HCT116 (cell line): ENCODE data around the gene OR51V1. TPM values are rescaled to one million over a fixed set of nuclear protein-coding genes. Genes with fewer than 3 reads are reported as not detected.

Experiments
- ATAC-seq: fragments of 200-7000 bp; cut with Tn5 transposase; 2 replicates; pipeline ENCODE4 v1.9.1; 2020; ENCODE audit warnings: mild to moderate bottlenecking, moderate library complexity
- BruUV-seq: library from RNA; stranded (reverse); fragments of 400-500 nt; replicated peaks from 2 replicates; lab custom pipeline; 2021; lab: Mats Ljungman, UMichigan
- CTCF ChIA-PET: fragments of 300-600 bp; sonication (Branson Sonifier 250); formaldehyde crosslinking; loops from one replicate; lab custom pipeline; 2021; ENCODE audit warnings: antibody characterized with exemption; lab: Charles Lee
- POLR2A ChIA-PET: fragments of 300-600, 350-600 bp; sonication (Branson Sonifier 250); formaldehyde crosslinking; loops from one replicate; lab custom pipeline; 2021; ENCODE audit warnings: antibody characterized with exemption; lab: Charles Lee
- RAD21 ChIA-PET, 2 experiments: fragments of 300-600 bp; sonication (Branson Sonifier 250); formaldehyde crosslinking; loops; one replicate each; lab custom pipeline; 2023; ENCODE audit warnings: low total read pairs in 2 of 2; ENCODE audit not compliant: uncharacterized antibody in 2 of 2, unreplicated experiment in 2 of 2, low non-redundant PET in 1 of 2; lab: Charles Lee
- DNase-seq: peaks from one replicate; pipeline ENCODE4 v3.0.0-alpha.2; 2010; ENCODE audit warnings: low read depth, low spot score
- H2AFZ ChIP-seq: fragments of 200-600 bp; shearing (Covaris generic), sonication (generic); 2 replicates; pipeline ENCODE4 v1.6.1; 2017; ENCODE audit warnings: low read depth, mixed run types, mixed read lengths, antibody characterized with exemption, low read length; ENCODE audit not compliant: poor library complexity, severe bottlenecking
- H3K27ac ChIP-seq: 2 replicates; pipeline ENCODE4 v1.5.1; 2012; ENCODE audit warnings: low read depth, low read length
- H3K27me3 ChIP-seq: fragments of 200-600 bp; sonication (generic); 2 replicates; pipeline ENCODE4 v1.6.1; 2016; ENCODE audit warnings: mixed run types, low read length, mixed read lengths; ENCODE audit not compliant: insufficient read depth
- H3K36me3 ChIP-seq, 2 experiments: fragments of 200-500 bp in 1 of 2; fragments of 200-600 bp in 1 of 2; sonication (Bioruptor generic) in 1 of 2; sonication (generic) in 1 of 2; 2 replicates each; pipeline versions ENCODE4 v1.5.1 to v1.6.1; 2014 to 2016; ENCODE audit warnings: low read length in 2 of 2, inconsistent platforms in 1 of 2, mixed read lengths in 1 of 2, mixed run types in 1 of 2; ENCODE audit not compliant: insufficient read depth in 2 of 2, control insufficient read depth in 1 of 2
- H3K4me1 ChIP-seq, 2 experiments: fragments of 200-600 bp in 1 of 2; sonication (generic) in 1 of 2; 2 replicates each; pipeline versions ENCODE4 v1.5.1 to v1.6.1; 2012 to 2017; ENCODE audit warnings: low read length in 2 of 2, inconsistent platforms in 1 of 2, mild to moderate bottlenecking in 1 of 2, mixed read lengths in 1 of 2, mixed run types in 1 of 2, moderate library complexity in 1 of 2; ENCODE audit not compliant: insufficient read depth in 2 of 2, control insufficient read depth in 1 of 2
- H3K4me2 ChIP-seq: fragments of 200-600 bp; sonication (generic); 2 replicates; pipeline ENCODE4 v1.6.1; 2017; ENCODE audit warnings: mixed run types, low read length, mixed read lengths
- H3K4me3 ChIP-seq, 2 experiments: fragments of 200-600 bp in 1 of 2; sonication (generic) in 1 of 2; replicated peaks in 1 of 2; 2 replicates each; pipeline ENCODE4 v1.5.1; 2011 to 2016; ENCODE audit warnings: low read length in 2 of 2, control low read depth in 1 of 2, low read depth in 1 of 2, mild to moderate bottlenecking in 1 of 2, mixed read lengths in 1 of 2, mixed run types in 1 of 2
- H3K79me2 ChIP-seq: fragments of 200-600 bp; sonication (generic); 2 replicates; pipeline ENCODE4 v1.6.1; 2017; ENCODE audit warnings: mild to moderate bottlenecking, mixed run types, low read length, moderate library complexity, mixed read lengths; ENCODE audit not compliant: insufficient read depth
- H3K9ac ChIP-seq: fragments of 200-600 bp; sonication (generic); 2 replicates; pipeline ENCODE4 v1.6.1; 2016; ENCODE audit warnings: low read length, mixed read lengths
- H3K9me2 ChIP-seq: fragments of 200-600 bp; sonication (generic), shearing (Covaris generic); 2 replicates; pipeline ENCODE4 v1.6.1; 2017; ENCODE audit warnings: mixed run types, mild to moderate bottlenecking, moderate library complexity; ENCODE audit not compliant: insufficient read depth
- H3K9me3 ChIP-seq, 2 experiments: fragments of 200-500 bp in 1 of 2; fragments of 200-600 bp in 1 of 2; sonication (Bioruptor generic) in 1 of 2; sonication (generic) in 1 of 2; 2 replicates each; pipeline ENCODE4 v1.6.1; 2014 to 2017; ENCODE audit warnings: low read length in 2 of 2, mixed read lengths in 2 of 2, inconsistent platforms in 1 of 2, low read depth in 1 of 2, mild to moderate bottlenecking in 1 of 2, mixed run types in 1 of 2, moderate library complexity in 1 of 2; ENCODE audit not compliant: control insufficient read depth in 1 of 2, insufficient read depth in 1 of 2
- H4K20me1 ChIP-seq: fragments of 200-600 bp; sonication (generic), shearing (Covaris generic); 2 replicates; pipeline ENCODE4 v1.6.1; 2017; ENCODE audit warnings: mixed run types, mild to moderate bottlenecking, moderate library complexity; ENCODE audit not compliant: insufficient read depth
- CBX3 ChIP-seq: IDR thresholded peaks from 2 replicates; pipeline ENCODE4 v1.6.1; 2012; ENCODE audit warnings: low read depth
- CEBPB ChIP-seq: IDR thresholded peaks from 2 replicates; pipeline ENCODE4 v1.6.1; 2012; ENCODE audit warnings: low read depth
- ELF1 ChIP-seq: IDR thresholded peaks from 2 replicates; pipeline ENCODE4 v1.6.1; 2012; ENCODE audit warnings: low read depth, borderline replicate concordance
- EZH2 ChIP-seq: fragments of 200-600 bp; sonication (generic); IDR thresholded peaks from 2 replicates; pipeline ENCODE4 v1.6.1; 2017; ENCODE audit warnings: antibody characterized with exemption, mixed run types
- EZH2phosphoT487 ChIP-seq: fragments of 200-600 bp; IDR thresholded peaks from 2 replicates; pipeline ENCODE4 v1.6.1; 2018; ENCODE audit warnings: antibody characterized with exemption, borderline replicate concordance
- FOSL1 ChIP-seq: IDR thresholded peaks from 2 replicates; pipeline ENCODE4 v1.6.1; 2012; ENCODE audit warnings: low read depth
- JUND ChIP-seq: IDR thresholded peaks from 2 replicates; pipeline ENCODE4 v1.6.1; 2012
- SIN3A ChIP-seq: IDR thresholded peaks from 2 replicates; pipeline ENCODE4 v1.6.1; 2012; ENCODE audit warnings: low read depth
- TCF7L2 ChIP-seq: IDR thresholded peaks from 2 replicates; pipeline ENCODE4 v1.7.0; 2011; ENCODE audit warnings: borderline replicate concordance, inconsistent platforms; ENCODE audit not compliant: insufficient read depth, insufficient read length; ENCODE audit errors: extremely low read depth
- YY1 ChIP-seq: IDR thresholded peaks from 2 replicates; pipeline ENCODE4 v1.6.1; 2011; ENCODE audit warnings: low read length, low read depth, moderate library complexity, mild to moderate bottlenecking; ENCODE audit not compliant: insufficient replicate concordance; ENCODE audit errors: extremely low read depth
- ZBTB33 ChIP-seq: IDR thresholded peaks from 2 replicates; pipeline ENCODE4 v1.6.1; 2011; ENCODE audit warnings: mild to moderate bottlenecking, low read length, moderate library complexity; ENCODE audit not compliant: insufficient replicate concordance; ENCODE audit errors: extremely low read depth
- ZFX ChIP-seq: fragments of 450-650 bp; IDR thresholded peaks from 2 replicates; pipeline ENCODE4 v1.6.1; 2017
- ZNF274 ChIP-seq: fragments of 200-500 bp; sonication (Bioruptor generic); IDR thresholded peaks from 2 replicates; pipeline ENCODE4 v1.6.1; 2014; ENCODE audit warnings: mild to moderate bottlenecking, low read depth, low read length, inconsistent platforms
- intact Hi-C: fragments of 100-400 bp; cut with micrococcal nuclease; formaldehyde crosslinking; loops from 2 replicates; pipeline ENCODE4 v1.10.0; 2022
- total RNA-seq: library from RNA; stranded (reverse); gene quantifications from one replicate; pipeline ENCODE4 v1.2.1, GENCODE V29; 2021; ENCODE audit not compliant: unreplicated experiment
- TF ChIP-seq, protein P1 (sequence below): IDR thresholded peaks from 2 replicates; pipeline ENCODE4 v1.6.1; 2012
- TF ChIP-seq, protein P2 (sequence below), 3 experiments: fragments of 200-600 bp in 1 of 3; sonication (generic) in 1 of 3; IDR thresholded peaks in 2 of 3; conservative IDR thresholded peaks in 1 of 3; 2 replicates each; pipeline ENCODE4 v1.5.1; 2012 to 2017; ENCODE audit warnings: low read depth in 2 of 3, low read length in 2 of 3, antibody characterized with exemption in 1 of 3, borderline replicate concordance in 1 of 3, control low read depth in 1 of 3, mild to moderate bottlenecking in 1 of 3, mixed read lengths in 1 of 3, mixed run types in 1 of 3, moderate library complexity in 1 of 3; ENCODE audit not compliant: insufficient read depth in 1 of 3

Gene OR51V1
- total RNA-seq, 1 experiment from 2014 or later = not detected

DNA sequence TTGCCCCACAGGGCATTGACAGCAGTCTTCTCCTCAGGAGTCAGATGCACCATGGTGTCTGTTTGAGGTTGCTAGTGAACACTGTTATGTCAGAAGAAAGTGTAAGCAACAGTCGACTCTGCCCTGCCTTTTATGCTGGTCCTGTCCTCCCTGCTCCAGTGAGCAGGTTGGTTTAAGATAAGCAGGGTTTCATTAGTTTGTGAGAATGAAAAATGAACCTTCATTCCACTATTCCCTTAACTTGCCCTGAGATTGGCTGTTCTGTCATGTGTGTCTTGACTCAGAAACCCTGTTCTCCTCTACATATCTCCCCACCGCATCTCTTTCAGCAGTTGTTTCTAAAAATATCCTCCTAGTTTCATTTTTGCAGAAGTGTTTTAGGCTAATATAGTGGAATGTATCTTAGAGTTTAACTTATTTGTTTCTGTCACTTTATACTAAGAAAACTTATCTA lies 33.9 kb upstream of the OR51V1 start, which contains the start of gene HBD:
Gene HBD (minus strand): TSS at position 103 of the 454 bp plus-strand sequence. CDS start 50 bp downstream, at position 53.
- no peak for ATAC-seq
- ChIA-PET POLR2A (no interaction called here), RAD21 (no interaction called here), CTCF (no interaction called here)
- no TSS peak for BruUV-seq
- H3K9ac ChIP-seq = no peak within 1 kb of the TSS
- H3K9me3 ChIP-seq = no peaks in the 10 kb centered on the region
- peaks cover 35% of the 10 kb centered on the region for H3K27me3 ChIP-seq
- H4K20me1 ChIP-seq = no peaks in the 10 kb centered on the region
- H3K79me2 ChIP-seq = no peaks in the 10 kb centered on the region
- H3K4me3 ChIP-seq = no peak within 1 kb of the TSS
- intact Hi-C loops = no loop called here
- no peaks in the 10 kb centered on the region for H3K9me2 ChIP-seq
- H3K4me2 ChIP-seq = no peak within 1 kb of the TSS
- DNase-seq = no peak
- no peaks in the 10 kb centered on the region for H3K4me1 ChIP-seq
- TF ChIP-seq JUND (no peak), CBX3 (no peak), FOSL1 (no peak), ZBTB33 (no peak), EZH2phosphoT487 (no peak), ZNF274 (no peak), TCF7L2 (no peak), YY1 (no peak), EZH2 (no peak), ZFX (no peak), ELF1 (no peak), SIN3A (no peak), CEBPB (no peak)
- TF ChIP-seq, protein P1, sequence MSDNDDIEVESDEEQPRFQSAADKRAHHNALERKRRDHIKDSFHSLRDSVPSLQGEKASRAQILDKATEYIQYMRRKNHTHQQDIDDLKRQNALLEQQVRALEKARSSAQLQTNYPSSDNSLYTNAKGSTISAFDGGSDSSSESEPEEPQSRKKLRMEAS = no peak
- TF ChIP-seq, protein P2, sequence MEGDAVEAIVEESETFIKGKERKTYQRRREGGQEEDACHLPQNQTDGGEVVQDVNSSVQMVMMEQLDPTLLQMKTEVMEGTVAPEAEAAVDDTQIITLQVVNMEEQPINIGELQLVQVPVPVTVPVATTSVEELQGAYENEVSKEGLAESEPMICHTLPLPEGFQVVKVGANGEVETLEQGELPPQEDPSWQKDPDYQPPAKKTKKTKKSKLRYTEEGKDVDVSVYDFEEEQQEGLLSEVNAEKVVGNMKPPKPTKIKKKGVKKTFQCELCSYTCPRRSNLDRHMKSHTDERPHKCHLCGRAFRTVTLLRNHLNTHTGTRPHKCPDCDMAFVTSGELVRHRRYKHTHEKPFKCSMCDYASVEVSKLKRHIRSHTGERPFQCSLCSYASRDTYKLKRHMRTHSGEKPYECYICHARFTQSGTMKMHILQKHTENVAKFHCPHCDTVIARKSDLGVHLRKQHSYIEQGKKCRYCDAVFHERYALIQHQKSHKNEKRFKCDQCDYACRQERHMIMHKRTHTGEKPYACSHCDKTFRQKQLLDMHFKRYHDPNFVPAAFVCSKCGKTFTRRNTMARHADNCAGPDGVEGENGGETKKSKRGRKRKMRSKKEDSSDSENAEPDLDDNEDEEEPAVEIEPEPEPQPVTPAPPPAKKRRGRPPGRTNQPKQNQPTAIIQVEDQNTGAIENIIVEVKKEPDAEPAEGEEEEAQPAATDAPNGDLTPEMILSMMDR (IDR thresholded peaks at IDR 0.05 in 2 of 3, conservative IDR thresholded peaks at IDR 0.05 in 1 of 3; ENCODE audit: borderline replicate concordance in 1 of 3, insufficient read depth in 1 of 3, low read depth in 2 of 3, low read length in 2 of 3) = no peak
- H3K27ac ChIP-seq = no peak within 1 kb of the TSS
- no peaks in the 10 kb centered on the region for H3K36me3 ChIP-seq
- H2AFZ ChIP-seq = no peak within 1 kb of the TSS
